GM04503 (cell line): ENCODE results near the gene HTR5A.

Experiments used
- DNase-seq: peaks from one replicate; pipeline ENCODE4 v3.0.0-alpha.2; 2012; ENCODE audit warnings: low read depth

The HTR5A gene

GRCh38 chr7:155090684-155091083 is 20.6 kb downstream of the HTR5A start:
- no peak for DNase-seq

GRCh38 chr7:155093596-155093995 is 23.5 kb downstream of the HTR5A start:
- DNase-seq, result no peak

GRCh38 chr7:155094636-155095135 is 24.6 kb downstream of the HTR5A start:
- DNase-seq, result no peak

GRCh38 chr7:155097338-155097737 is 27.2 kb downstream of the HTR5A start:
- DNase-seq, result no peak

- DNase-seq, result no peak
Measured at GRCh38 chr7:155103839-155104238, 33.7 kb downstream of the HTR5A start.

GRCh38 chr7:155104913-155105312 is 34.8 kb downstream of the HTR5A start:
- DNase-seq, result no peak

GRCh38 chr7:155106356-155106755 is 36.2 kb downstream of the HTR5A start:
- DNase-seq, result no peak

- DNase-seq, result no peak
Measured at GRCh38 chr7:155107126-155107525, 37.0 kb downstream of the HTR5A start.

- DNase-seq, result no peak
Measured at GRCh38 chr7:155108144-155108901, 38.2 kb downstream of the HTR5A start.

GRCh38 chr7:155109121-155109520 is 39.0 kb downstream of the HTR5A start:
- no peak for DNase-seq

GRCh38 chr7:155115288-155115687 is 45.2 kb downstream of the HTR5A start:
- DNase-seq, result no peak

- DNase-seq, result no peak
Measured at GRCh38 chr7:155119801-155120382, 49.8 kb downstream of the HTR5A start.

- no peak for DNase-seq
Measured at GRCh38 chr7:155120460-155120859, 50.3 kb downstream of the HTR5A start.

GRCh38 chr7:155122831-155123230 is 52.7 kb downstream of the HTR5A start:
- DNase-seq, result no peak

- no peak for DNase-seq
Measured at GRCh38 chr7:155123413-155123812, 53.3 kb downstream of the HTR5A start.

GRCh38 chr7:155124706-155125105 is 54.6 kb downstream of the HTR5A start:
- DNase-seq, result no peak

- no peak for DNase-seq
Measured at GRCh38 chr7:155129186-155129585, 59.1 kb downstream of the HTR5A start.

- no peak for DNase-seq
Measured at GRCh38 chr7:155129789-155130188, 59.7 kb downstream of the HTR5A start.

- DNase-seq, result no peak
Measured at GRCh38 chr7:155130493-155130892, 60.4 kb downstream of the HTR5A start.

GRCh38 chr7:155131090-155131489 is 61.0 kb downstream of the HTR5A start:
- DNase-seq, result no peak

- no peak for DNase-seq
Measured at GRCh38 chr7:155132431-155132830, 62.3 kb downstream of the HTR5A start.

GRCh38 chr7:155136619-155137243 is 66.6 kb downstream of the HTR5A start:
- DNase-seq, result no peak
